Suprapubic skin (tissue), 3 donors: ENCODE measurements around the gene PDE11A.

Source experiments
- POLR2A ChIP-seq, 2 donors: fragments of 450-650 bp; IDR thresholded peaks; one replicate each; pipeline ENCODE4 v1.6.1; 2017; ENCODE audit warnings: antibody characterized with exemption in 2 of 2, mild to moderate bottlenecking in 2 of 2, moderate library complexity in 2 of 2
- TF ChIP-seq, protein P1 (sequence below), 2 donors: fragments of 200-600 bp in 1 of 2; fragments of 450-650 bp in 1 of 2; sonication (generic) in 1 of 2; IDR thresholded peaks; one replicate each; pipeline ENCODE4 v1.5.1; 2016 to 2019; ENCODE audit warnings: antibody characterized with exemption in 2 of 2, mild to moderate bottlenecking in 1 of 2, moderate library complexity in 1 of 2

DNA sequence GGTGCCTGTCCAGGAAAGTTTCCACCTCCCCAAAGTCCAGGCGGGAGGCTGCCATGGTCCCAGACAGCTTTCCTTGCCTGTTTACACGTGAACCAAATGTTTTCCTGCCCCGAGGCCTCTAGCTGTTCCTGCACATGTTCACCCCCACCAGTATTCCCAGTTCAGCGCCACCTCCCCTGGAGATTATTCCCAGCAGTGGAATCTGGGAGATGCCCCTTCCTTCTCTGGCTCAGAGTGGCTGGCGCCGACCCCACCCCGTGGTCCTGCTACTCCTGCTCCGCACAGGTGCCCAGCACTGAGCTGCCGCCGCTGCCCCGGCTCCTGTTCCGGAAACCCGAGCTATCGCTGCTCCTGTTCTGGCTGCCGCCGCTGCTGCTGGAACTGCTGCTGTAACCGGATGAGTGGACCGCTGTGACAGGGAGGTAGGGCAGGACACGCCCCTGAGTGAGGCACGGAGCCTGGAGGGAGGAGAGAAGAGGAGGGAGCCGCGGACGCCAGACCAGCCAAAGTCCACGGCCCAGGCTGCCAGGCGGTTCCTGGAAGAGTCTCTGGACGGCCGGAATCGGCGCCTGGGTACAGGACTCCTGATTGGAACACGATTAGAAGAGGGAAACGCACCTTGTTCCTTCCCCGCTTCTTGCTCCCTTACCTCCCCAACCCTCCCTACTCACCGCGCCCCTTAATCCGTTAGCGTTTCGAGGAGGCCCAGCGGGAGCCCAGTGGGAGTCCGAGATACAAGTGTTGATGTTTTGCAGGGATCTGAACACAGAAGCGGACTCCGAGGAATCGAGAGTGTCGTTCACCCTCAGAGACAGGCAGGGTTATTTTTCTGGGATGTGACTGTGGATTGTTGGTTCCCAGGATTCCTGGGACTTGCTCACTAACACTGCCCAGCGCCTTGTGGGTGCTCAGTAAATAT, at the start of gene PDE11A:
- TF ChIP-seq, protein P1, sequence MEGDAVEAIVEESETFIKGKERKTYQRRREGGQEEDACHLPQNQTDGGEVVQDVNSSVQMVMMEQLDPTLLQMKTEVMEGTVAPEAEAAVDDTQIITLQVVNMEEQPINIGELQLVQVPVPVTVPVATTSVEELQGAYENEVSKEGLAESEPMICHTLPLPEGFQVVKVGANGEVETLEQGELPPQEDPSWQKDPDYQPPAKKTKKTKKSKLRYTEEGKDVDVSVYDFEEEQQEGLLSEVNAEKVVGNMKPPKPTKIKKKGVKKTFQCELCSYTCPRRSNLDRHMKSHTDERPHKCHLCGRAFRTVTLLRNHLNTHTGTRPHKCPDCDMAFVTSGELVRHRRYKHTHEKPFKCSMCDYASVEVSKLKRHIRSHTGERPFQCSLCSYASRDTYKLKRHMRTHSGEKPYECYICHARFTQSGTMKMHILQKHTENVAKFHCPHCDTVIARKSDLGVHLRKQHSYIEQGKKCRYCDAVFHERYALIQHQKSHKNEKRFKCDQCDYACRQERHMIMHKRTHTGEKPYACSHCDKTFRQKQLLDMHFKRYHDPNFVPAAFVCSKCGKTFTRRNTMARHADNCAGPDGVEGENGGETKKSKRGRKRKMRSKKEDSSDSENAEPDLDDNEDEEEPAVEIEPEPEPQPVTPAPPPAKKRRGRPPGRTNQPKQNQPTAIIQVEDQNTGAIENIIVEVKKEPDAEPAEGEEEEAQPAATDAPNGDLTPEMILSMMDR (IDR thresholded peaks at IDR 0.05) = no peak
- no peak for TF ChIP-seq POLR2A (IDR thresholded peaks at IDR 0.05)
